ENCODE measurements around the gene NDOR1. TPM values are rescaled to one million over a fixed set of nuclear protein-coding genes. Genes with fewer than 3 reads are reported as not detected.

NDOR1 gene
- total RNA-seq, 1 donor from 2014 or later, result 39.4 TPM

DNA sequence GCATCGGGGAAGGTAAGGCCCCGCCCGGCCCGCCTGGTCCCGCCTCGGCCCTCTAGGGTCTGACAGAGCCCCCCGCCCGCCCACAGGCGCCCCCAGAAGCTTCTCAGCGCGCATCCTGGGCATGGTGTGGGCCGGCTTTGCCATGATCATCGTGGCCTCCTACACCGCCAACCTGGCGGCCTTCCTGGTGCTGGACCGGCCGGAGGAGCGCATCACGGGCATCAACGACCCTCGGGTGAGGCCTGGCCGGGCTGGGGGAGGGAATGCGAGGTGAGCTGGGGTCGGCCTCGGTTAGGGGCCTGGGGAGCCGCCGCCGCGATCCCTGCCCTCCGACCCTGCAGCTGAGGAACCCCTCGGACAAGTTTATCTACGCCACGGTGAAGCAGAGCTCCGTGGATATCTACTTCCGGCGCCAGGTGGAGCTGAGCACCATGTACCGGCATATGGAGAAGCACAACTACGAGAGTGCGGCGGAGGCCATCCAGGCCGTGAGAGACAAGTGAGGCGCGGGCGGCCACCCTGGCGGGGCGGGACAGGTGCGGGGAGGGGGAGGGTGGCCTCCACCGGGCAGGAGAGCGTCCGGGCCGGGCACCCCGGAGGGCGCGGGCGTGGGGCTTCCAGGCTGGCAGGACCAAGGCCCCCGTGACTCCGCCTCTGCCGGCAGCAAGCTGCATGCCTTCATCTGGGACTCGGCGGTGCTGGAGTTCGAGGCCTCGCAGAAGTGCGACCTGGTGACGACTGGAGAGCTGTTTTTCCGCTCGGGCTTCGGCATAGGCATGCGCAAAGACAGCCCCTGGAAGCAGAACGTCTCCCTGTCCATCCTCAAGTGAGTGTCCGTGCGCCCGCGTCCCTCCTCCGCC is 42.8 kb upstream of the NDOR1 start:
- peaks cover 96% of the 10 kb centered on the region for H3K27me3 Mint-ChIP-seq (ENCODE audit: low read depth)
- no peak overlapping the region for H3K4me3 Mint-ChIP-seq
- H3K9me3 Mint-ChIP-seq, result no peaks in the 10 kb centered on the region
- TF ChIP-seq, protein P1, sequence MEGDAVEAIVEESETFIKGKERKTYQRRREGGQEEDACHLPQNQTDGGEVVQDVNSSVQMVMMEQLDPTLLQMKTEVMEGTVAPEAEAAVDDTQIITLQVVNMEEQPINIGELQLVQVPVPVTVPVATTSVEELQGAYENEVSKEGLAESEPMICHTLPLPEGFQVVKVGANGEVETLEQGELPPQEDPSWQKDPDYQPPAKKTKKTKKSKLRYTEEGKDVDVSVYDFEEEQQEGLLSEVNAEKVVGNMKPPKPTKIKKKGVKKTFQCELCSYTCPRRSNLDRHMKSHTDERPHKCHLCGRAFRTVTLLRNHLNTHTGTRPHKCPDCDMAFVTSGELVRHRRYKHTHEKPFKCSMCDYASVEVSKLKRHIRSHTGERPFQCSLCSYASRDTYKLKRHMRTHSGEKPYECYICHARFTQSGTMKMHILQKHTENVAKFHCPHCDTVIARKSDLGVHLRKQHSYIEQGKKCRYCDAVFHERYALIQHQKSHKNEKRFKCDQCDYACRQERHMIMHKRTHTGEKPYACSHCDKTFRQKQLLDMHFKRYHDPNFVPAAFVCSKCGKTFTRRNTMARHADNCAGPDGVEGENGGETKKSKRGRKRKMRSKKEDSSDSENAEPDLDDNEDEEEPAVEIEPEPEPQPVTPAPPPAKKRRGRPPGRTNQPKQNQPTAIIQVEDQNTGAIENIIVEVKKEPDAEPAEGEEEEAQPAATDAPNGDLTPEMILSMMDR (conservative IDR thresholded peaks at IDR 0.05), result no peak
- H3K4me1 Mint-ChIP-seq, result peaks cover 5% of the 10 kb centered on the region
- no peaks in the 10 kb centered on the region for H3K36me3 Mint-ChIP-seq (ENCODE audit: low read depth)
- H3K27ac Mint-ChIP-seq (ENCODE audit: unreplicated experiment), result no peak overlapping the region
- DNase-seq (ENCODE audit: low read depth, low spot score), result no peak

DNA sequence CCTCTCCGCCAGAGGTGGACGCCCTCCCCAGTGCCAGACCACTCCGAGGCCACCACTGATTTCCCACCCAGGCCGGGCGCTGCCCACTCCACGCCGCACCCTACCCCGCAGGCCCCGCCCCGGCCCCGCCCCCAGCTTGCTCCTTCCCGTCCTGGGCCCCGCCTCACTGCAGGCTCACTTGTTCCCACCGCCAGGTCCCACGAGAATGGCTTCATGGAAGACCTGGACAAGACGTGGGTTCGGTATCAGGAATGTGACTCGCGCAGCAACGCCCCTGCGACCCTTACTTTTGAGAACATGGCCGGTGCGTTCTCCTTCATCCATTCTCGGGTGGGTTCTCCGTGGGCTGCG is 42.2 kb upstream of the NDOR1 start:
- TF ChIP-seq, protein P1 (conservative IDR thresholded peaks at IDR 0.05), result no peak
- no peak for DNase-seq (ENCODE audit: low read depth, low spot score)
- Mint-ChIP-seq H3K27ac (ENCODE audit: unreplicated experiment) (no peak overlapping the region), H3K36me3 (ENCODE audit: low read depth) (no peaks in the 10 kb centered on the region), H3K4me1 (peaks cover 5% of the 10 kb centered on the region), H3K4me3 (no peak overlapping the region), H3K27me3 (ENCODE audit: low read depth) (peaks cover 94% of the 10 kb centered on the region), H3K9me3 (no peaks in the 10 kb centered on the region)

DNA sequence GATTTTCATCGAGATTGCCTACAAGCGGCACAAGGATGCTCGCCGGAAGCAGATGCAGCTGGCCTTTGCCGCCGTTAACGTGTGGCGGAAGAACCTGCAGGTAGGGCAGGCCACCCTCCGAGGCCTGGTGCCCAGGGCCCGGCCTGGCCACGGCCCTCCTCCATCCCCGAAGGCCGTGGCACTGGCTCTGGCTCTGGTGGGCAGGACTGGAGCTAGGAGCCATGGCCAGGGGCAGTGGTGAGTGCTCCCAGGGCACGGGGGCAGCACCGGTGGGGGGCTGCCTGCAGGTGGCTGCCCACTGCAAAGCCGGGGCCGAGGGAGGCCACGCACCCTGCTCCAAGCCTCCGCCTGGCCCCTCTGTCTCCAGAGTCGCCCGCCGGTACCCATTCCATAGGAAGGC is 41.7 kb upstream of the NDOR1 start:
- DNase-seq (ENCODE audit: low read depth, low spot score), result no peak
- no peaks in the 10 kb centered on the region for H3K36me3 Mint-ChIP-seq (ENCODE audit: low read depth)
- H3K27me3 Mint-ChIP-seq (ENCODE audit: low read depth), result peaks cover 93% of the 10 kb centered on the region
- no peak overlapping the region for H3K27ac Mint-ChIP-seq (ENCODE audit: unreplicated experiment)
- H3K9me3 Mint-ChIP-seq, result no peaks in the 10 kb centered on the region
- TF ChIP-seq, protein P1 (conservative IDR thresholded peaks at IDR 0.05), result no peak
- peaks cover 5% of the 10 kb centered on the region for H3K4me1 Mint-ChIP-seq
- H3K4me3 Mint-ChIP-seq, result no peak overlapping the region

DNA sequence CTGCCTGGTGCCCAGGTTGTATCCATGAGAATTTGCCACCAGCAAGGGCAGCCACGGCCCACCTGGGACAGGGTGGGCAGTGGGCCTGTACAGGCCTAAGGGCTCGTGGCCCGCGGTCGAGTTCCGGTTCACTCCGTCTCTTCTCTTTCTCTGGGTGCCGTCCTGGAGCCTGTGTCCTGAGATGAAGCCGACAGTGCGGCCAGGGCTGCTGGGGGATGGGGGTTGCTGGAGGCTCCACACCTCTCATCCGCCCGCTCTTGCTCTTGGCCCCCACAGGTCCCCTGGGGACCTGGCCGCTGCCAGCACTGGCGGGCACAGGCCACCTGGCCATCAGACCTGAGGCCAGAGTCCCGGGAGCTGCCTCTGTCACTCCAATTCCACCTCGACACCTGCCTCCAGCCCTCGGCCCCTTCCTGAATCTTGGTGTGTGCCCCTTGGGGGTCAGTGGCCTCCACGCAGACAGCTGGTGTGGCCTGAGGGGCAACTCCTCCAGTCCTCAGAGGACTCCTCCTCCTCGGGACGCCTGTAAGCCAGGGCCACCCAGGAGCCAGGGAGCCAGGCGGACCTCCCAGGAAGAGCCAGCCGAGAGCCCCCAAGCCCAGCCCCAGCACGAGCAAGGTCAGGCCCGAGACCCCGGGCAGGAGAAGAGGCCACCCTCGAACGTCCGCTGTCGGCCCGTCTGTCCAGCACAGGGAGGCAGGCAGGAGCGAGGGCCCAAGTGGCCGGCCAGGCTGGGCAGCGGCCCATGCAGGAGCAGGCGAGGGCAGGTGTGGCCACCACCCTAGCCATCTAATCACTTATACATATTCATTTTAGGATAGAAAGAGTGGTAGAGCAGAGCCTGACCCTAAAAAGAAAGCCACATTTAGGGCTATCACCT is 40.9 kb upstream of the NDOR1 start:
- DNase-seq (ENCODE audit: low read depth, low spot score), result no peak
- Mint-ChIP-seq H3K27me3 (ENCODE audit: low read depth) (peaks cover 91% of the 10 kb centered on the region), H3K4me1 (no peaks in the 10 kb centered on the region), H3K4me3 (no peak overlapping the region), H3K27ac (ENCODE audit: unreplicated experiment) (no peak overlapping the region), H3K9me3 (no peaks in the 10 kb centered on the region), H3K36me3 (ENCODE audit: low read depth) (no peaks in the 10 kb centered on the region)
- TF ChIP-seq, protein P1 (conservative IDR thresholded peaks at IDR 0.05), result no peak

DNA sequence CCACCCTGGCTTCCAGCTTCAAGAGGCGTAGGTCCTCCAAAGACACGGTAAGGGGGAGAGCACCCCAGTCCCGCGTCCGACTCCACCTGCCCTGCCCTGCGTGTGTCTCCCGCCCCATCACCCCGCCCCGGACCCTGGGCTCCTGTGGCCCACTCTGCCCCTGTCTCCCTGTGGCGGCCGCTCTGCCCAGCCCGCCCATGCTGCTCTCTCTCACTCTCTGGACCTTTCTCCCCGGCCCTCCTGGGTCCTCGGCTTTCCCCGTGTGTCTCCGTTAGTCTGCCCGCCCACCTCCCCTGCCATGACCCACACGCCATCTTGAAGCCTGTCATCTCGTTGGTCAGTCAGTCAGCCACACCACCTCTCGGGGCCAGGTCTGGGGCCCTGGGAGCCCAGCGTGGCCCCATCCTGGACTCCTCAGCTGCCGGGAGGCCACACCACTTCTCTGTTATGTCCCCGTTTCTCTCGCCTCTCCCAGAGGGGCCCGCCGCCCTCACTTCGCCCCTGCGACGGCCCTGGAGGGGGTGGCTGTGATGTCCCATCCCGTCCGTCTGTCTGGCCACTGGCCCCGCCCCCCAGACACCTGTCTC is 40.2 kb upstream of the NDOR1 start:
- Mint-ChIP-seq H3K27me3 (ENCODE audit: low read depth) (peaks cover 89% of the 10 kb centered on the region), H3K4me1 (no peaks in the 10 kb centered on the region), H3K27ac (ENCODE audit: unreplicated experiment) (no peak overlapping the region), H3K4me3 (no peak overlapping the region), H3K36me3 (ENCODE audit: low read depth) (no peaks in the 10 kb centered on the region), H3K9me3 (no peaks in the 10 kb centered on the region)
- no peak for DNase-seq (ENCODE audit: low read depth, low spot score)
- TF ChIP-seq, protein P1 (conservative IDR thresholded peaks at IDR 0.05), result no peak
